PC-9 (cell line): Measurements from ENCODE around the gene PRF1. TPM values are rescaled to one million over a fixed set of nuclear protein-coding genes. Genes with fewer than 3 reads are reported as not detected.

Experiments
- BruUV-seq: library from RNA; stranded (reverse); fragments of 400-500 nt; replicated peaks from 2 replicates; lab custom pipeline; 2021; lab: Mats Ljungman, UMichigan
- CTCF ChIA-PET: fragments of 300-600 bp; sonication (Branson Sonifier 250); formaldehyde crosslinking; loops from one replicate; lab custom pipeline; 2022; ENCODE audit warnings: antibody characterized with exemption; lab: Charles Lee
- POLR2A ChIA-PET: fragments of 300-600 bp; sonication (Branson Sonifier 250); formaldehyde crosslinking; loops from one replicate; lab custom pipeline; 2022; ENCODE audit warnings: antibody characterized with exemption; ENCODE audit not compliant: unreplicated experiment; lab: Charles Lee
- DNase-seq, 2 experiments: peaks; one replicate each; pipeline versions ENCODE4 v3.0.0 to v3.0.0-alpha.2; 2015 to 2022; ENCODE audit warnings: mixed read lengths in 1 of 2
- H2AFZ ChIP-seq: fragments of 200-600 bp; sonication (generic); 2 replicates; pipeline ENCODE4 v1.8.1; 2017; ENCODE audit warnings: antibody characterized with exemption
- H3F3A ChIP-seq: fragments of 200-600 bp; sonication (generic); 2 replicates; pipeline ENCODE4 v1.8.1; 2017; ENCODE audit warnings: antibody characterized with exemption, mild to moderate bottlenecking, low read depth; ENCODE audit not compliant: insufficient read depth
- H3K27ac ChIP-seq: fragments of 200-600 bp; sonication (generic); 2 replicates; pipeline ENCODE4 v1.6.1; 2016; ENCODE audit warnings: mixed run types
- H3K27me3 ChIP-seq: fragments of 200-600 bp; sonication (generic); 2 replicates; pipeline ENCODE4 v1.6.1; 2016; ENCODE audit warnings: low read depth, mixed run types; ENCODE audit not compliant: insufficient read depth
- H3K36me3 ChIP-seq: fragments of 200-600 bp; sonication (generic); 2 replicates; pipeline ENCODE4 v1.6.1; 2016; ENCODE audit warnings: low read depth, mixed run types
- H3K4me1 ChIP-seq: fragments of 200-600 bp; sonication (generic); replicated peaks from 2 replicates; pipeline ENCODE4 v1.6.1; 2016; ENCODE audit warnings: mixed run types; ENCODE audit not compliant: insufficient read depth
- H3K4me2 ChIP-seq: fragments of 200-600 bp; sonication (generic); 2 replicates; pipeline ENCODE4 v1.6.1; 2017; ENCODE audit warnings: mixed run types
- H3K4me3 ChIP-seq: fragments of 200-600 bp; sonication (generic); 2 replicates; pipeline ENCODE4 v1.6.1; 2016; ENCODE audit warnings: mixed run types
- H3K79me2 ChIP-seq: fragments of 200-600 bp; sonication (generic); 2 replicates; pipeline ENCODE4 v1.6.1; 2017; ENCODE audit warnings: low read depth, mixed run types
- H3K9me2 ChIP-seq: fragments of 200-600 bp; sonication (generic); 2 replicates; pipeline ENCODE4 v1.8.1; 2017; ENCODE audit warnings: mild to moderate bottlenecking; ENCODE audit not compliant: insufficient read depth
- H3K9me3 ChIP-seq: fragments of 200-600 bp; sonication (generic); 2 replicates; pipeline ENCODE4 v1.8.1; 2016; ENCODE audit warnings: low read depth; ENCODE audit not compliant: insufficient read depth
- H4K20me1 ChIP-seq: fragments of 200-600 bp; sonication (generic); 2 replicates; pipeline ENCODE4 v1.8.1; 2017; ENCODE audit not compliant: insufficient read depth
- CTCF ChIP-seq: fragments of 200-600 bp; sonication (generic); conservative IDR thresholded peaks from 2 replicates; pipeline ENCODE4 v1.6.1; 2017; ENCODE audit warnings: mixed run types, antibody characterized with exemption, mild to moderate bottlenecking, moderate library complexity
- EZH2 ChIP-seq: fragments of 200-600 bp; sonication (generic); IDR thresholded peaks from 2 replicates; pipeline ENCODE4 v1.8.0; 2017; ENCODE audit warnings: antibody characterized with exemption, low read depth
- intact Hi-C: fragments of 100-400 bp; cut with micrococcal nuclease; formaldehyde crosslinking; loops from one replicate; pipeline ENCODE4 v1.10.0; 2022; ENCODE audit not compliant: unreplicated experiment
- total RNA-seq: library from RNA; stranded (reverse); gene quantifications from 2 replicates; pipeline ENCODE4 v1.2.3, GENCODE V29; 2021

PRF1 gene
- total RNA-seq, 1 experiment from 2014 or later: not detected

- Histone ChIP-seq H2AFZ (no peak overlapping the region), H4K20me1 (0 out of 2 replicates have a peak, but pooled peaks cover 4% of the 10 kb centered on the region), H3K27me3 (no peaks in the 10 kb centered on the region), H3K79me2 (no peaks in the 10 kb centered on the region), H3K9me3 (no peaks in the 10 kb centered on the region), H3K27ac (no peak overlapping the region), H3K4me1 (no peaks in the 10 kb centered on the region), H3K36me3 (no peaks in the 10 kb centered on the region), H3K4me2 (no peak overlapping the region), H3K4me3 (no peak overlapping the region), H3F3A (no peaks in the 10 kb centered on the region), H3K9me2 (no peaks in the 10 kb centered on the region)
- TF ChIP-seq EZH2 (no peak), CTCF (no peak)
- CTCF ChIA-PET: no interaction called here
- no TSS peak for BruUV-seq
- POLR2A ChIA-PET: no interaction called here
- no peak for DNase-seq
- intact Hi-C loops: no loop called here
Observed at GRCh38 chr10:70565556-70566514, 36.7 kb downstream of the PRF1 start.

DNA sequence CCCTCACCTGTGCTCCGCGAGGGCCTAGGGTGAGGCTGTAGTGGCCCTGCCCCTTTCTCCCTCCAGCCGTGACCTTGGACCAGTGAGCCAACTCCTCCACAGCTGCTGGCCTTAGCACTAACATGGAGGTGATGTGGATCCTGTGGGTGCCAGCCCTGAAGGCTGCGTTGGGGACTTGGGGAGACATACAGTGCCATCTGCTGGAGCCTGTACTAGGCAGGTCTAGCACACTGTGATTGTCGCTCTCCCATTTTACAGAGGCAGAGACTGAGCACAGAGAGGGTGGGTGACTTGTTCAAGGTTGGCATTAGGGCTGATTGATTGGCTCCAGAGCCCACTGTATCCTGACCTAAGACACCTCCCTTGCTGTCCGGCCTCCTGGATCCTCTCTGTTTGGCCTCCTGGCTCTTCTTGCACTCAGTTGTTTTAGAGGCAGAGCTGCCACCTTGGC is 37.6 kb downstream of the PRF1 start:
- CTCF ChIA-PET: no interaction called here
- Histone ChIP-seq H3K4me1 (no peaks in the 10 kb centered on the region), H3K9me2 (no peaks in the 10 kb centered on the region)

More for the DNA sequence above, 37.6 kb downstream of the PRF1 start:
- no peak overlapping the region for H3K27ac ChIP-seq
- no peak for TF ChIP-seq CTCF
- TF ChIP-seq EZH2: no peak
- no peaks in the 10 kb centered on the region for H3K36me3 ChIP-seq
- no peaks in the 10 kb centered on the region for H3F3A ChIP-seq
- H4K20me1 ChIP-seq: 0 out of 2 replicates have a peak, but pooled peaks cover 4% of the 10 kb centered on the region
- H3K4me2 ChIP-seq: no peak overlapping the region
- no peaks in the 10 kb centered on the region for H3K9me3 ChIP-seq
- intact Hi-C loops: no loop called here
- POLR2A ChIA-PET: no interaction called here
- H3K4me3 ChIP-seq: no peak overlapping the region
- no peaks in the 10 kb centered on the region for H3K79me2 ChIP-seq
- no peak for DNase-seq
- H3K27me3 ChIP-seq: no peaks in the 10 kb centered on the region
- BruUV-seq: no TSS peak
- H2AFZ ChIP-seq: no peak overlapping the region
